ENCODE measurements around the gene UBE2Q1.

Gene UBE2Q1

GRCh38 chr1:154521695-154522094 is 36.8 kb downstream of the UBE2Q1 start:
- Histone ChIP-seq H3K27ac (no peak overlapping the region), H3K27me3 (ENCODE audit: insufficient read depth, low read depth, severe bottlenecking) (peaks cover 76% of the 10 kb centered on the region), H3K36me3 (no peaks in the 10 kb centered on the region), H3K4me3 (ENCODE audit: low read depth, low read length) (no peak overlapping the region), H3K9me3 (ENCODE audit: severe bottlenecking) (peaks cover 8% of the 10 kb centered on the region)
- TF ChIP-seq CTCF (IDR thresholded peaks at IDR 0.05; ENCODE audit: low read depth, low read length), result no peak
- no peak for DNase-seq

- H3K36me3 ChIP-seq, result no peaks in the 10 kb centered on the region
- H3K4me3 ChIP-seq (ENCODE audit: low read depth, low read length), result no peak overlapping the region
- H3K9me3 ChIP-seq (ENCODE audit: severe bottlenecking), result peaks cover 8% of the 10 kb centered on the region
- peaks cover 66% of the 10 kb centered on the region for H3K27me3 ChIP-seq (ENCODE audit: insufficient read depth, low read depth, severe bottlenecking)
- no peak overlapping the region for H3K27ac ChIP-seq
- DNase-seq, result no peak
- no peak for TF ChIP-seq CTCF (IDR thresholded peaks at IDR 0.05; ENCODE audit: low read depth, low read length)
These were observed 38.1 kb downstream of the UBE2Q1 start for GRCh38 chr1:154520333-154520732.

- Histone ChIP-seq H3K36me3 (no peaks in the 10 kb centered on the region), H3K27ac (no peak overlapping the region), H3K27me3 (ENCODE audit: insufficient read depth, low read depth, severe bottlenecking) (peaks cover 60% of the 10 kb centered on the region), H3K9me3 (ENCODE audit: severe bottlenecking) (peaks cover 8% of the 10 kb centered on the region), H3K4me3 (ENCODE audit: low read depth, low read length) (no peak overlapping the region)
- TF ChIP-seq CTCF (IDR thresholded peaks at IDR 0.05; ENCODE audit: low read depth, low read length), result no peak
- no peak for DNase-seq
These were observed 38.9 kb downstream of the UBE2Q1 start for GRCh38 chr1:154519591-154519991.

GRCh38 chr1:154517661-154518060 is 40.8 kb downstream of the UBE2Q1 start:
- H3K4me3 ChIP-seq (ENCODE audit: low read depth, low read length), result no peak overlapping the region
- no peaks in the 10 kb centered on the region for H3K9me3 ChIP-seq (ENCODE audit: severe bottlenecking)
- no peak for TF ChIP-seq CTCF (IDR thresholded peaks at IDR 0.05; ENCODE audit: low read depth, low read length)
- peaks cover 55% of the 10 kb centered on the region for H3K27me3 ChIP-seq (ENCODE audit: insufficient read depth, low read depth, severe bottlenecking)
- no peak for DNase-seq
- H3K27ac ChIP-seq, result no peak overlapping the region
- no peaks in the 10 kb centered on the region for H3K36me3 ChIP-seq

GRCh38 chr1:154514066-154514553 is 44.4 kb downstream of the UBE2Q1 start:
- H3K27ac ChIP-seq, result no peak overlapping the region
- no peak for TF ChIP-seq CTCF (IDR thresholded peaks at IDR 0.05; ENCODE audit: low read depth, low read length)
- H3K36me3 ChIP-seq, result no peaks in the 10 kb centered on the region

GRCh38 chr1:154512760-154513159 is 45.7 kb downstream of the UBE2Q1 start:
- Histone ChIP-seq H3K9me3 (ENCODE audit: severe bottlenecking) (peaks cover 2% of the 10 kb centered on the region), H3K36me3 (no peaks in the 10 kb centered on the region), H3K4me3 (ENCODE audit: low read depth, low read length) (no peak overlapping the region), H3K27ac (no peak overlapping the region), H3K27me3 (ENCODE audit: insufficient read depth, low read depth, severe bottlenecking) (peaks cover 60% of the 10 kb centered on the region)
- no peak for TF ChIP-seq CTCF (IDR thresholded peaks at IDR 0.05; ENCODE audit: low read depth, low read length)
- DNase-seq, result no peak

More at GRCh38 chr1:154514066-154514553, 44.4 kb downstream of the UBE2Q1 start:
- no peak for DNase-seq
- H3K4me3 ChIP-seq (ENCODE audit: low read depth, low read length), result no peak overlapping the region
- H3K27me3 ChIP-seq (ENCODE audit: insufficient read depth, low read depth, severe bottlenecking), result peaks cover 53% of the 10 kb centered on the region
- H3K9me3 ChIP-seq (ENCODE audit: severe bottlenecking), result peaks cover 2% of the 10 kb centered on the region
